Lower leg skin (tissue), 3 donors: ENCODE results near the gene REC8.

Experiments used
- CTCF ChIP-seq, 3 donors: fragments of 450-650 bp; IDR thresholded peaks; one replicate each; pipeline ENCODE4 v1.5.1; 2016; ENCODE audit warnings: antibody characterized with exemption in 3 of 3, mild to moderate bottlenecking in 3 of 3, moderate library complexity in 2 of 3
- POLR2A ChIP-seq, 2 donors: fragments of 450-650 bp; IDR thresholded peaks; one replicate each; pipeline ENCODE4 v1.6.1; 2016 to 2017; ENCODE audit warnings: antibody characterized with exemption in 2 of 2, mild to moderate bottlenecking in 1 of 2, moderate library complexity in 1 of 2

- TF ChIP-seq CTCF (IDR thresholded peaks at IDR 0.05) (no peak), POLR2A (IDR thresholded peaks at IDR 0.05) (no peak)
Observed at GRCh38 chr14:24186831-24187538, 15.1 kb downstream of the REC8 start.
